COLO668 (cell line): Measurements from ENCODE around the gene GNAT2.

Source experiments
- DNase-seq: peaks from one replicate; lab custom pipeline; 2025; ENCODE audit not compliant: unreplicated experiment; lab: John Stamatoyannopoulos, UW

GNAT2 gene

GRCh38 chr1:109613361-109614147, 5.9 kb downstream of the GNAT2 start:
- DNase-seq, result no peak

- DNase-seq, result no peak
Measured at GRCh38 chr1:109611308-109611990, 8.0 kb downstream of the GNAT2 start.

- DNase-seq, result no peak
Measured at GRCh38 chr1:109610609-109611307, 8.7 kb downstream of the GNAT2 start.

- DNase-seq, result no peak
Measured at GRCh38 chr1:109609881-109610280, 9.5 kb downstream of the GNAT2 start.

GRCh38 chr1:109605381-109605780, 14.0 kb downstream of the GNAT2 start:
- no peak for DNase-seq

- DNase-seq, result no peak
Measured at GRCh38 chr1:109603229-109603628, 16.2 kb downstream of the GNAT2 start.

GRCh38 chr1:109598655-109599054, 20.8 kb downstream of the GNAT2 start:
- DNase-seq, result no peak

- DNase-seq, result no peak
Measured at GRCh38 chr1:109598156-109598555, 21.3 kb downstream of the GNAT2 start.

- no peak for DNase-seq
Measured at GRCh38 chr1:109595531-109595930, 23.9 kb downstream of the GNAT2 start.

GRCh38 chr1:109592916-109593315, 26.5 kb downstream of the GNAT2 start:
- no peak for DNase-seq

GRCh38 chr1:109589679-109590078, 29.7 kb downstream of the GNAT2 start:
- DNase-seq, result no peak

- no peak for DNase-seq
Measured at GRCh38 chr1:109589177-109589576, 30.2 kb downstream of the GNAT2 start.

- DNase-seq, result no peak
Measured at GRCh38 chr1:109586055-109586454, 33.4 kb downstream of the GNAT2 start.

GRCh38 chr1:109584766-109585165, 34.6 kb downstream of the GNAT2 start:
- DNase-seq, result no peak

- no peak for DNase-seq
Measured at GRCh38 chr1:109582021-109582420, 37.4 kb downstream of the GNAT2 start.

- DNase-seq, result no peak
Measured at GRCh38 chr1:109579491-109579890, 39.9 kb downstream of the GNAT2 start.

GRCh38 chr1:109578947-109579443, 40.4 kb downstream of the GNAT2 start:
- DNase-seq, result no peak

GRCh38 chr1:109573785-109574184, 45.6 kb downstream of the GNAT2 start:
- DNase-seq, result no peak

GRCh38 chr1:109570414-109570813, 49.0 kb downstream of the GNAT2 start:
- no peak for DNase-seq

- DNase-seq, result no peak
Measured at GRCh38 chr1:109569323-109569722, 50.1 kb downstream of the GNAT2 start.

GRCh38 chr1:109567877-109568672, 51.3 kb downstream of the GNAT2 start:
- DNase-seq, result no peak
